HG03457 (cell line): ENCODE results near the gene LYSMD4.

ENCODE experiments used
- ATAC-seq: cut with Tn5 transposase; IDR thresholded peaks from one replicate; pipeline ENCODE4 v1.9.1; 2021; ENCODE audit warnings: moderate number of reproducible peaks; ENCODE audit not compliant: unreplicated experiment

The LYSMD4 gene

DNA sequence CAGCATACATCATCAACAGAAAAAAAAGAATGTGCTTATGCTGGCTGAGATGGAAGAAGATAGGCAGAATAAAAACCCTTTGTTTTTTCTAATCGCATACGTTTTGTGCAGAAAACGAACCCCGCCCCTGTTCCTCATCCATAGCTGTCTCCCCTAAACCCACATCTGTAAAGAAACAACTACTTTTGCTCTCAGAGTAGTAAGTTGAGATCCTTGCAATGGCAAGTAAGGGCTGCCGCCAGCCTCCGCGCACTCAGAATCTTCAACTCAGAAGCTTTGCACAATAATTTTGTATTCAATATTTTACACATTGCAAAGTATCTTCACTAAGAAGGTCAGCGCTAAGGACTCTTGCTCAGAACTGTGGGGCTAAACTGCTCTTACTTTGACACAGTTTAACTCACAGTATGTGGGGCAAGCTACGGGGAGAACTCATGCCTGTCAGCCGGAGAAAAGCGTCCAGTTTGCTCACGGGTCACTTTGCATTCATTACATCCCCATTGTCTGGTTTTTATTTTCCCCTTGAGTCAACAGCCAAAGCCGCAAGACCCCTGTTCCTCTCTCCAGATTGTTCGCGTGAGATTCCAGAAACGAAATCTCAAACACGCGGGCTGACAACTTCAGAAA lies 1.0 kb downstream of the LYSMD4 start:
- ATAC-seq: no peak

DNA sequence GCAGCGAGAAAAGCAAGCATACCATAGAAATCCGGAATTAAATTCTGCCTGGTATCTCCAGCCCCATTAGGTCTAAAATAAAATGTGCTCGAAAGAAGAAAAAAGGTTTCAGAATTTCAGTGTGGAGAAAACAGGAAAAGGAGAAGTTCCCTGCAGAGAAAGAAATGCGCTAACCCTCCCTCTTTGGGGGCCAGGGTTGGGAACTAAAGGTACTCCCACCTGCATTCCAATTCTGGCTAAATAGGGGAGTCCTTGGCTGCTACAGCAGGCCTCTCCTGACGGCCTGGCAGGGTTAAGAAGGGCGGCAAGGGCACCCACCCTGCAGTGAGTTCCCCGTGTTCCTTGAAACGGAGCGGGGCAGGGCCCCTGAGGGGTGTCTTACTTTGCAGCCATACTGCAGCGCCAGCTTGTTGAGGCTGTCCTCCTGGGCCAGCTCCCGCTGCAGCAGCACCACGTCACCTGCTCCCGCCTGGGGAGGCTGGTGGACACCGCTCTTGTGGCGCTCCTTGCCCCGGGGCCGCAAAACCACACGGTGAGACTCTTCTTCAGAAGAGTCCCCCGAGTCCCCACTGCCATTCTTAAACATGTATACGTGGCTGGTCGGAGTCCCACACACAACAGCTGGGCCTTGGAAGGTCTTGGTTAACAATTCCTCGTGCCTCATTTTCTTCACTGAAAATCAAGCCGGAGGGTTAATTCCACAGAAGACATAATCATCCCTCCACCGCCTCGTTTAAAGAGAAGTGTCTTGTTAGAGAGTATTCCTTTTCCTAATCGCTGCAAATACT lies 1.7 kb downstream of the LYSMD4 start:
- no peak for ATAC-seq

DNA sequence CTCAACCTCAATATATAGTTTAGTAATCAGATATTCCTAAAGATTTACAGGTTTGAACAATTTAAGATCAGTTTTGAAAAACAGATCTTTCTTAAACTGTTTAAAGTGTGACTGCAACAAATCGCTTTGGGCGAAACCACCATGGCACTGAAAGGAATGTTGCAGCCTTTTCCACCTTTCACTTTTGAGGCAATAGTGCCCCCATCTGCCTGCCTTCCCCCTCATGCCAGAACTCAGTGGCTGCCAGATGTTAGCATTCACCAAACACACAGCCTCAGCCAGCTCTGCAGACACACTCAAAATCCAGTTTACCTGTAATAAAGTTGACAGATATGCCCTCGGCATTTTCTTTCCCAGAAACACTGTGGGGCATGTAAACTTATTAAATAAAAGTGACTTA lies 3.3 kb downstream of the LYSMD4 start:
- ATAC-seq: no peak

DNA sequence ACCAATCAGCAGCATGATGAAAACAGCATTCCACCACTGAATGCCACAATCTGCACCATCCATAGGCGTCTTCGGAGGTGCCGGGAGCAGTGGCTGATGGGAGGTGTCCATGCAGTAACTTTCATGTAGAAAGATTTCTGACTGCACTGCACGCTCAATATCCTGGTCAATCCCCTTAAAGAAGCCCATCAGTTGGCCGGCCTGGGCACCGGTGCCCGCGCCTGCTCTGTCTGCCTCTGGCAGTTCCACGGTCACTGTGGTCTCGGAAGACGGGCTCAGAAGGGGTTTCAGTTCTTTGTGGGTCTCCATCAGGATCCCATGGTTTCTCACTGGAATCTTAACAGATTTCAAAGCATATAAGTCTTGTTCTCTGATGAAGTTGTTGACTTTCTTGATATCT lies 3.9 kb downstream of the LYSMD4 start:
- ATAC-seq: no peak

DNA sequence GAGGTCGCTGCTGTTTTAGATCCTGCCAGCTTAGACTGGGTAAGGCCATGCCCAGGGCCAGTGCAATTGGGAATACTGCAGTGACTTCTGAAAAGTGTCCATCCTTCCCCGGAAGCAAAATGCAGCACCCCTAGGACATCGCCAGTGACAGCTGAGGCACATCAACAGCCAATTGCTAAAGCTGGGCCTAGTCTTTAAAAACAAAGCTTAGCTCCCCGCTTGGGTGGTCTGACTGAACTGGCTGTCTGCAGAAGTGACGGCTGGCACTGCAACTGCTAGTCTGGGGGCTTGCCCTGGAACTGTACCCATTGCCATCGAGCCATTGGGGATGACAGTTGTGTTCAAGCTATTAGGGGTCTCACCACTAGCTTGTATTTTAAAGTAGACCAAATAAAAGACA lies 4.3 kb downstream of the LYSMD4 start:
- no peak for ATAC-seq

DNA sequence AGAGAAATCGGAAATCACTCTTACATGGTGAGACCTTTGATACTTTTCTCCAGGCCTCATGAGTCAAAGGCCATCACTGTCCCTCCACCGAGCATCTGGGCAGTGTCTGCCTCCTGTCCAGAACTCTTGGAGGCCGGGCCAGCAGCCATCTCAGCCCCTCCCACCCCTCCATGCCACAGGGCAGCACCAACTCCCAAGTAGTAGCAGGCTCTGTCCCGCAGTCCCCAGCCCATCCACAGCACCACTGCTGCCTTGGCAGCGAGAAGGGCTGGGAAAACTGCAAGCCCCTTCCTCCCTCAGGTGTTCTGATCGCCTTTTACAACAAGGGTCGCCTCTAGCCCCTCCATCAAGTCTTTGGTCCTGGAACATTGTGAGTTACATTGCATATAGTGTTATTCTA lies 5.5 kb downstream of the LYSMD4 start:
- no peak for ATAC-seq

GRCh38 chr15:99727330-99727729 lies 5.9 kb downstream of the LYSMD4 start:
- ATAC-seq: no peak

- ATAC-seq: no peak
Observed at GRCh38 chr15:99726333-99726732, 6.9 kb downstream of the LYSMD4 start.

- no peak for ATAC-seq
Observed at GRCh38 chr15:99722406-99722805, 10.8 kb downstream of the LYSMD4 start.

DNA sequence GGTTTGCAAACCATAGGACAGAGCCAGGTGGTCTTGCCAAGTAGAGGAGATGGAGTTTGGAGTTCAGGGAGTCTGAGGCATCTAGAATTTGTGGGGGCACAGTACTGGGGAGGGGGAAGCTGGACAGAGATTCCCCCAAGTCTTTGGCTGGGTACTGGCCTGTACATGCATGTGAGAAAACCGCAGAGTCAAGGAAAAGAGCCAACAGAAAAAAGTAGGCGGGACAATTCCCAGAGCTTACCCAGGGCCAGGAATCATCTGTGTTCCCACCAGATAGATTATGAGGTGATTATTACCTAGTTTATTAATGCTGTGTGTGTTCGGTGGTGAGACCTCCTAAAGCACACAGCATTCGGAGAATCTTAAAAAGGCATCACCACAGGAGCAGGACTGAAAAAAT lies 11.3 kb downstream of the LYSMD4 start:
- ATAC-seq: no peak

DNA sequence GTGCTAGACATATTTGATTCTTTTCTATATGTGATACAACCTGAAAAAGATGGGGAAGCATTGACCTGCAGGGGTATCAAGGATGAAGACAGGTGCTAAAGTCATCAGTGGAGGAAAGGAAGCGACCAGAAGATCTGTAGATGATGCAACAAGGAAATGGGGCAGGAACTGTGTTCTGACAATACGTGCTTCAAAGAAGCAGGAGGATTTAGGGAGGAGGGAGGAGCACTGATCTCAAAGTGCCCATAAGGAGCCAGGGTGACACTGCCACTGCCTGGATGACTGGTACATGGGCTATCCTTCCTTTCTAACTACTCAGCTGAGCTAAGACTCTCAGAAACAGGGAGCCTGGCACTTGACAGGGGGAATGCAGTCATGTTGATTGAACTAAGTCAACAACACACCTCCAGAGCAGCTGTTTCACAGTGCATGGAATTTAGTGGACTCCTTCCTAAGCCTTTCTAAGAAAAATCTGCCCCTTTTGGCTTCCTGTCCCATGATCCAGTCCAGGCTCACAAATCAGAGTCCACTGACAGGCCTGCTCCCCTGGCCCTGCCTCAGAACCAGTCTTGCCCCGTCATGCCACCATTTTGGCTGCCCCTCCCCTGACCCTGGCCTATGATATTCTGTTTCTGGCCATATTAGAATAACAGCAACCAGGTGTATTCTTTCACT lies 12.0 kb downstream of the LYSMD4 start:
- no peak for ATAC-seq

- ATAC-seq: no peak
Observed at GRCh38 chr15:99720533-99720932, 12.7 kb downstream of the LYSMD4 start.

DNA sequence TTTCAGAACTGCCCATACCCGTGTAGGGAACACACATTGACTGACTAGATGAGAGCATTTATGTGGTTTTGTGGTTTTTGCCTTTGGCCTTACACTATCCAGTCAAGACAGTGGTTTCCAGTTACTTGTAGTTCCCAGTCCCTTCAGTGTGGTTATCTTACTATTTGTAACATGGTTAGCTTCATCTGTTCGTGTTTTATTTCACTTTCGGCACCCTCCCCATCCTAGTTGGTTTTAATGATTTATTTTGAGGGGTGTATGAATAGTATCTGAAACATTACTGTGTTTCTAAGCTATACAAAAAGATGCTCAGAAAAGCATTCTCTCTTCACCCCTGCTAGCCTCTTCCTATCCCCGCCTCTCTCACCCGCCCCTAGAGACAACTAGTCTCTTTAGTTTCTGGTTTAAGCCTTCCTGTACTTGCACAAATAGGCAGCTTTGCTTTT lies 14.1 kb downstream of the LYSMD4 start:
- peak; percentile 88 for ATAC-seq

- no peak for ATAC-seq
Observed at GRCh38 chr15:99718421-99718820, 14.8 kb downstream of the LYSMD4 start.

DNA sequence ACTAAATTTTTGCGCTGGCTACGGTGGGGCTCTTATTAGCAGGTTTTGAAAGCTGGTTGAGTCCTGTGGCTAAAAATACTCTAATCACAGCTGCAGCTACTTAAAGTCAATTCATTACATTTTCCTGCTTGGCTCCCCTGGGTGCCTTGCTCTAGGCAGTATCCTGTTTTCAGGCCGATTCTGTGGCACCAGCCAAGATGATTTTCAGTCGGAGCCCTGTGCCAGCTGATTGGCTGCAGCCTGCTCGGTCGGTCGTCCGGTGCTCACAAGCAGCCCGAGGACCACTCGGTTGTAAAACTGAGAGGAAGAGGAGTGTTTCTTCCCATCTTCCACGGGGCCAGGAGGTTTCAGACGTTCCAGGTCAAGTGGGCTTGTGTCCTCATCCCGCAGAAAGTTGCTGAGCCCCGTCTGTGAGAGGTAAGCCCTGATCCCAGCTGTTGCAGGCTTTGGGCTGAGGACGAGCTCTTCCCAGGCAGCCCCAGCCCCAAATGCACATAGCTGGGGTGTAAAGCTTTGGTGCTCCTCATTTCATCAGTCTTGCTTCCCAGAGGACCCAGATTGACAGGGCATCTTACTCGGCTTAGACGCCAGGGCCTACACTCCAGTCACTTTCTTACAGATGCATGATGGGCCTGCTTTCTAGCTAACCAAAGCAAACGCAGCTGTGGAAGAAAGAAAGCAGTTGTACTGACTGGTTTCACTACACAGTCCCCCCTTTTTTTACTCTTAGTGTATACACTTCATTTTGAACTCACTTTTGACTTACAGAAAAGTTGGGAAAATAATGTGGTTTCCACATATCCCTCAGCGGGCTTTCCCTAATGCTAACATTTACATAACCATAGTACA lies 15.9 kb downstream of the LYSMD4 start:
- ATAC-seq: peak; percentile 21

GRCh38 chr15:99716540-99717095 lies 16.6 kb downstream of the LYSMD4 start:
- no peak for ATAC-seq

DNA sequence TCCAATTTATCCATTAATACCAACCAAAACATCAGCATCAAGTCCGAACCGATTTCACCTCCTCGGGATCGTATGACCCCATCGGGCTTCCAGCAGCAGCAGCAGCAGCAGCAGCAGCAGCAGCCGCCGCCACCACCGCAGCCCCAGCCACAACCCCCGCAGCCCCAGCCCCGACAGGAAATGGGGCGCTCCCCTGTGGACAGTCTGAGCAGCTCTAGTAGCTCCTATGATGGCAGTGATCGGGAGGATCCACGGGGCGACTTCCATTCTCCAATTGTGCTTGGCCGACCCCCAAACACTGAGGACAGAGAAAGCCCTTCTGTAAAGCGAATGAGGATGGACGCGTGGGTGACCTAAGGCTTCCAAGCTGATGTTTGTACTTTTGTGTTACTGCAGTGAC lies 20.8 kb downstream of the LYSMD4 start:
- no peak for ATAC-seq

DNA sequence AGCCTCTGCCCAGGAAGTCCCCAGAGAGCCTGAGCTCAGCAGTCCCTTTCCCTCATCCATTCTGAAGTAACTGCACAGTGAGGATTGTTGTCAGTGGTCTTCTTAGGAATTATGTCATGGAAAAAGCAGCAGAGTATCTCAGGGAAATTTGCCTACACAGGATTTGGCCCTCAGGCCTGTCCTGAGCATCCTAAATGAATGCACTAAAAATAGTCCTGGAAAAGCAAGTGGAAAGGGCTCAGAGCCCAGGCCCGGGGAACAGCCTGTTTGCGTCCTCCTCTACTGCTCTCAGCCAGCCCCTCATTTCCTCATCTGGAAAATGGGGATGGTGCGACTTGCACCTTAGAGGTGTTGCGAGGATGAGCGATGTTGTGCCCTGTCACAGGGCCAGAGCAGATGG lies 21.6 kb downstream of the LYSMD4 start:
- ATAC-seq: no peak

DNA sequence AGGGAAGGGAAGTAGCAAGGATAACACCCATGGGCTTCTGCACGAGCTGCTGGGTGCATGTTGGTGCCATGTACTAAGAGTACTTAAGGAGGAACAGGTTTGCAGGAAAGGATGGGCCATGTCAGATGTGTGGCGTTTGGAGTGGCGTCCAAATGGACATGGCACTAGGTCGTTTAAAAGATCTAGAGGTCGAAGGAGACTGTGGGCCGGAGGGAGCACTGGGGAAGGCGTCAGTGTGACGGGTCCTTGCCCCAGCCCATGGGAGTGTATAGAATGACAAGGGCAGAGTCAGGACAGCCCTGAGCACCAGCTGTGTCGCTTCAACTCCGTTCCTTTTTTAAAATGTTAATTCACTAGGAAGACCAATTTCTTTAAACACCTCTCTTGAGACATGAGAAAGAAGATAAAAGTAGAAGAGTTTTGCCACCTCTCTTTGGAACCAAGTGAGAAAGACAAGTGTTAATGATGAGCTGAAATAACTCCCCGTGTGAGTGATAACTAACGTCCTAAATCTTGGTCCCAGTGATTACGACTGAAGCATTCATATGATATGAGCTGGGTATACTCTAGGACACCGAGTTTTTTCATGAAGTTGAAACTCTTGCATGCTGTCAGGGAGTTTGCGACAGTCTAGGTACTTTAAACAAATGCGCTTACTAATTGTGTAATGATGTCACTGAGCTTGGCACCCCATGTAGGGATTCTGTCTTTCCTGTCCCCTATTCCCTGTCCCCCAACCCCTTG lies 23.8 kb downstream of the LYSMD4 start:
- ATAC-seq: no peak

DNA sequence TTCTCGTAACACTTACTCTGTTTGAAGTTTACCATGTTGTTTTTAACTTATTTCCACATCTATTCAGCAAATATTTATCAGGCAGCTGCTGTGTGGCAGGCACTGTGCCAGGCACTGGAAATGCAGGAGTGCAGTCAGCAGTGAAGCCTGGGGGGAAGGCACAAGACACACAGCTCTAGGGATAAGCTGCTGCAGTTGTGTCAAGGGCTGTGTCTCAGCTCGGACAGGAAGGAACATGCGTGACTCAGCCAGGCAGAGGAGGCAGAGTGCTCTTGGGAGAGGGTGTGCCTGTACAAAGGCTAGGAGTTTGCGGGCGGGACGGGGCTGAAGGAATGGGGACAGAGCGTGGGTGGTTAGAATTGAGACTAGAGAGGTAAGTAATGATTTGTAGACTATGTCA lies 24.7 kb downstream of the LYSMD4 start:
- no peak for ATAC-seq
